A673 (cell line): ENCODE results near the gene SLF2. TPM values are rescaled to one million over a fixed set of nuclear protein-coding genes. Genes with fewer than 3 reads are reported as not detected.

Experiments
- BruUV-seq: library from RNA; stranded (reverse); fragments of 400-500 nt; replicated peaks from 2 replicates; lab custom pipeline; 2021; lab: Mats Ljungman, UMichigan
- CTCF ChIA-PET: fragments of 300-600 bp; sonication (Branson Sonifier 250); formaldehyde crosslinking; loops from one replicate; lab custom pipeline; 2022; ENCODE audit warnings: antibody characterized with exemption; lab: Charles Lee
- POLR2A ChIA-PET: fragments of 300-600 bp; sonication (Branson Sonifier 250); formaldehyde crosslinking; loops from one replicate; lab custom pipeline; 2022; ENCODE audit warnings: antibody characterized with exemption; ENCODE audit not compliant: low non-redundant PET; lab: Charles Lee
- DNase-seq: peaks from one replicate; pipeline ENCODE4 v3.0.0-alpha.2; 2015; ENCODE audit warnings: low spot score
- H3K27ac ChIP-seq: fragments of 200-600 bp; sonication (generic); 2 replicates; pipeline ENCODE4 v1.5.1; 2016; ENCODE audit warnings: mixed run types, low read depth, mild to moderate bottlenecking, mixed read lengths, antibody characterized with exemption, low read length; ENCODE audit not compliant: poor library complexity, severe bottlenecking
- H3K27me3 ChIP-seq: fragments of 200-600 bp; sonication (generic); replicated peaks from 2 replicates; pipeline ENCODE4 v1.6.1; 2017; ENCODE audit warnings: mixed run types, low read depth, mild to moderate bottlenecking, mixed read lengths, antibody characterized with exemption, low read length; ENCODE audit not compliant: insufficient read depth, poor library complexity
- H3K36me3 ChIP-seq: fragments of 200-600 bp; sonication (generic); 2 replicates; pipeline ENCODE4 v1.6.1; 2016; ENCODE audit warnings: mixed run types, mild to moderate bottlenecking, mixed read lengths, antibody characterized with exemption, low read length; ENCODE audit not compliant: insufficient read depth, poor library complexity, severe bottlenecking
- H3K4me1 ChIP-seq: fragments of 200-600 bp; sonication (generic); 2 replicates; pipeline ENCODE4 v1.6.1; 2017; ENCODE audit warnings: mixed run types, mild to moderate bottlenecking, mixed read lengths, antibody characterized with exemption, low read length; ENCODE audit not compliant: insufficient read depth, poor library complexity, severe bottlenecking
- H3K4me3 ChIP-seq: fragments of 200-600 bp; sonication (generic); 2 replicates; pipeline ENCODE4 v1.5.1; 2016; ENCODE audit warnings: low read depth, mixed run types, mild to moderate bottlenecking, mixed read lengths, low read length; ENCODE audit not compliant: poor library complexity, severe bottlenecking
- H3K9me3 ChIP-seq: fragments of 200-600 bp; sonication (generic); 2 replicates; pipeline ENCODE4 v1.6.1; 2016; ENCODE audit warnings: mixed run types, low read depth, mild to moderate bottlenecking, mixed read lengths, antibody characterized with exemption, low read length; ENCODE audit not compliant: poor library complexity, severe bottlenecking
- EZH2 ChIP-seq: fragments of 200-600 bp; sonication (generic); IDR thresholded peaks from 2 replicates; pipeline ENCODE4 v1.6.1; 2017; ENCODE audit warnings: borderline replicate concordance, low read depth, mild to moderate bottlenecking, mixed read lengths, antibody characterized with exemption, low read length; ENCODE audit not compliant: poor library complexity, severe bottlenecking
- intact Hi-C: fragments of 100-400 bp; cut with micrococcal nuclease; formaldehyde crosslinking; loops from one replicate; pipeline ENCODE4 v1.10.0; 2022; ENCODE audit not compliant: unreplicated experiment
- total RNA-seq: library from RNA; stranded (reverse); gene quantifications from 2 replicates; pipeline ENCODE4 v1.2.3, GENCODE V29; 2021
- TF ChIP-seq, protein P1 (sequence below): fragments of 300-800, 200-600 bp; sonication (generic); conservative IDR thresholded peaks from 2 replicates; pipeline ENCODE4 v1.5.1; 2017; ENCODE audit warnings: low read depth, mild to moderate bottlenecking, antibody characterized with exemption, low read length, moderate library complexity, mixed read lengths

Gene SLF2
- total RNA-seq, 1 experiment from 2014 or later = 39.4 TPM

DNA sequence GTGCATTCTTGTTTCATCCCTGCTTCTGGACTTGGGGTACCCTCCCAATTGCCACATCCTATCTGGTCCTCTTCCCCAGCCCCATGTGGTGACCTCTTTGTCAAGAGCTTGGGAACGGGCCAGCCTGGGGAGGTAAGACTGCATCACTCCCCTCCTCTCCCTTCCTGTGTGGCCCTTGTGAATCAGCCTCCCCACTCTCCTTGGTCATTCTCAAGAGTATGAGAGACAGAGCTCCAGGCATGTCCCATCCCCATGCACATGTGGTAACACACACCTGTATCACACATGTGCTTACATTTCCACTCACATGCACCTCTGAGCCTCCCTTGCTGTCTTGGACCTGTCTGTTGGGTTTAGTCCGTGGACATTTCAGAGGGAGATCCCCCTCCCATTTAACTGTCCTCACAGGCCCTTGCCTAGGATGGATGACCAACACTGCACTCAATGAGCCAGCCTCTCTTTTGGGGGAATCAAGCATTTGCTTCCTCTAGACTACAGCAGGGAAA is 72.0 kb downstream of the SLF2 start:
- TF ChIP-seq, protein P1, sequence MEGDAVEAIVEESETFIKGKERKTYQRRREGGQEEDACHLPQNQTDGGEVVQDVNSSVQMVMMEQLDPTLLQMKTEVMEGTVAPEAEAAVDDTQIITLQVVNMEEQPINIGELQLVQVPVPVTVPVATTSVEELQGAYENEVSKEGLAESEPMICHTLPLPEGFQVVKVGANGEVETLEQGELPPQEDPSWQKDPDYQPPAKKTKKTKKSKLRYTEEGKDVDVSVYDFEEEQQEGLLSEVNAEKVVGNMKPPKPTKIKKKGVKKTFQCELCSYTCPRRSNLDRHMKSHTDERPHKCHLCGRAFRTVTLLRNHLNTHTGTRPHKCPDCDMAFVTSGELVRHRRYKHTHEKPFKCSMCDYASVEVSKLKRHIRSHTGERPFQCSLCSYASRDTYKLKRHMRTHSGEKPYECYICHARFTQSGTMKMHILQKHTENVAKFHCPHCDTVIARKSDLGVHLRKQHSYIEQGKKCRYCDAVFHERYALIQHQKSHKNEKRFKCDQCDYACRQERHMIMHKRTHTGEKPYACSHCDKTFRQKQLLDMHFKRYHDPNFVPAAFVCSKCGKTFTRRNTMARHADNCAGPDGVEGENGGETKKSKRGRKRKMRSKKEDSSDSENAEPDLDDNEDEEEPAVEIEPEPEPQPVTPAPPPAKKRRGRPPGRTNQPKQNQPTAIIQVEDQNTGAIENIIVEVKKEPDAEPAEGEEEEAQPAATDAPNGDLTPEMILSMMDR = no peak
- no peak for TF ChIP-seq EZH2
- ChIA-PET CTCF (no interaction called here), POLR2A (no interaction called here)
- Histone ChIP-seq H3K36me3 (peaks cover 20% of the 10 kb centered on the region), H3K4me1 (peaks cover 24% of the 10 kb centered on the region), H3K27me3 (no peaks in the 10 kb centered on the region), H3K4me3 (no peak overlapping the region), H3K9me3 (no peaks in the 10 kb centered on the region), H3K27ac (no peak overlapping the region)
- no TSS peak for BruUV-seq
- DNase-seq = no peak
- intact Hi-C loops = no loop called here

DNA sequence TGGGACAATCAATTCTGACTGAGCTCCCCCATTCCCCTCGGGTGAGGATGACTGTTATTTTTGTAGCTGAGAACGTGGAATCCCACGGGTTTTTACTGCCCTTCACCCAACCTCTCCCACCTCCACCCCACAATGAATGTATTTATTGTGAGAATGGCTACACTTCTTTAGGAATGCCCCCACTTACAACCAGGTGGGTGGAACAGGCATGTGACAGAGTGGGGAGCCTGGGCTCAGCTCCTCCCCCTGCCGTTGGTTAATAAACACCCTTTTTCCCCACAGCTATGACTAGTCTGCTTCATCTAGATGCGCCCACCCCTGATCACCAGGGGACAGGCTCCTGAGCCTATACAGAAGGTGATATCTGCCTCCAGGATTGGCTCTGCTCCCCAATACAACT is 72.6 kb downstream of the SLF2 start:
- peaks cover 24% of the 10 kb centered on the region for H3K4me1 ChIP-seq
- H3K27me3 ChIP-seq = no peaks in the 10 kb centered on the region
- BruUV-seq = no TSS peak
- H3K27ac ChIP-seq = no peak overlapping the region
- no peak for DNase-seq
- ChIA-PET POLR2A (no interaction called here), CTCF (no interaction called here)
- H3K9me3 ChIP-seq = no peaks in the 10 kb centered on the region
- TF ChIP-seq, protein P1 = no peak
- no peak for TF ChIP-seq EZH2
- intact Hi-C loops = no loop called here
- no peak overlapping the region for H3K4me3 ChIP-seq
- H3K36me3 ChIP-seq = peaks cover 23% of the 10 kb centered on the region

DNA sequence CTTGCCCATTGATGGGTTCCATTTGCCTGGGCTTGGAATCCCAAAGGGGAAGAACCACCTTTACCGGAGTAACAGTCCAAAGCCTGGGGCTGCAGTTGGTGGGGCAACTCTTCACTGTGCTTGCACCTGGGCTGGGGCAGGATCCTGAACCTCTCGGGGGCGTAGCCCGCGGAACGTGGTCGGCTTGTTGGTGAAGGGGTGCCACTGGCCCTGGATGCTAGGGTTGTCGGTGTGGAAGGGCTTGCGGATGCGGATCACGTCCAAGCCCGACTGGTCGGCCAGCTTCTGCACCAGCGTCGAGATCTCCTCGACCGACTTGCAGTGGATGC is 73.8 kb downstream of the SLF2 start:
- Histone ChIP-seq H3K36me3 (peaks cover 33% of the 10 kb centered on the region), H3K27ac (peak overlapping the region; percentile 83), H3K27me3 (no peaks in the 10 kb centered on the region), H3K9me3 (no peaks in the 10 kb centered on the region), H3K4me3 (peak overlapping the region; percentile 93), H3K4me1 (peaks cover 24% of the 10 kb centered on the region)
- TF ChIP-seq EZH2 = no peak
- TF ChIP-seq, protein P1 = no peak
- no peak for DNase-seq
- POLR2A ChIA-PET = no interaction called here
- no TSS peak for BruUV-seq
- intact Hi-C loops = no loop called here
- CTCF ChIA-PET = interaction anchor here (0.5 kb wide), 1 partner anchor 558 kb away, joined by 3 read pairs; no protein-coding TSS in a partner anchor
